Nephron (organoid): ENCODE results near the gene NOM1.

Experiments used
- H3K27ac Mint-ChIP-seq, 3 experiments: 2 replicates each; pipeline ENCODE4 v1.8.0; 2020; ENCODE audit warnings: mixed read lengths in 3 of 3, mild to moderate bottlenecking in 2 of 3, moderate library complexity in 1 of 3
- H3K27me3 Mint-ChIP-seq: 2 replicates; pipeline ENCODE4 v1.8.0; 2021; ENCODE audit warnings: low read depth, mild to moderate bottlenecking, moderate library complexity, mixed read lengths
- H3K36me3 Mint-ChIP-seq: 2 replicates; pipeline ENCODE4 v1.8.0; 2020; ENCODE audit warnings: low read depth, mixed read lengths
- H3K4me1 Mint-ChIP-seq: 2 replicates; pipeline ENCODE4 v1.8.0; 2020; ENCODE audit warnings: mixed read lengths
- H3K4me3 Mint-ChIP-seq, 3 experiments: 2 replicates each; pipeline ENCODE4 v1.8.0; 2020; ENCODE audit warnings: mild to moderate bottlenecking in 3 of 3, mixed read lengths in 3 of 3, moderate library complexity in 2 of 3
- H3K9me3 Mint-ChIP-seq: 2 replicates; pipeline ENCODE4 v1.8.0; 2020; ENCODE audit warnings: mixed read lengths
- CTCF ChIP-seq, 3 experiments: fragments of 200-600 bp; sonication (generic); IDR thresholded peaks; one replicate each; pipeline ENCODE4 v1.5.0; 2021; ENCODE audit warnings: antibody characterized with exemption in 3 of 3; ENCODE audit not compliant: unreplicated experiment in 3 of 3

Gene NOM1

GRCh38 chr7:156986378-156986777 is 36.9 kb downstream of the NOM1 start:
- H3K9me3 Mint-ChIP-seq = peaks cover 4% of the 10 kb centered on the region
- H3K4me1 Mint-ChIP-seq = no peaks in the 10 kb centered on the region
- H3K27me3 Mint-ChIP-seq = peaks cover 17% of the 10 kb centered on the region
- no peak overlapping the region for H3K27ac Mint-ChIP-seq
- TF ChIP-seq CTCF (IDR thresholded peaks at IDR 0.05; ENCODE audit: unreplicated experiment in 3 of 3) = no peak
- H3K4me3 Mint-ChIP-seq = no peak overlapping the region
- peaks cover 5% of the 10 kb centered on the region for H3K36me3 Mint-ChIP-seq

- no peak overlapping the region for H3K4me3 Mint-ChIP-seq
- no peaks in the 10 kb centered on the region for H3K36me3 Mint-ChIP-seq
- H3K4me1 Mint-ChIP-seq = peaks cover 2% of the 10 kb centered on the region
- H3K27ac Mint-ChIP-seq = no peak overlapping the region
- no peaks in the 10 kb centered on the region for H3K9me3 Mint-ChIP-seq
- no peak for TF ChIP-seq CTCF (IDR thresholded peaks at IDR 0.05; ENCODE audit: unreplicated experiment in 3 of 3)
- H3K27me3 Mint-ChIP-seq = peaks cover 34% of the 10 kb centered on the region
Observed at GRCh38 chr7:156988343-156989185, 39.1 kb downstream of the NOM1 start.

GRCh38 chr7:156989766-156990535 is 40.4 kb downstream of the NOM1 start:
- no peak for TF ChIP-seq CTCF (IDR thresholded peaks at IDR 0.05; ENCODE audit: unreplicated experiment in 3 of 3)
- Mint-ChIP-seq H3K36me3 (no peaks in the 10 kb centered on the region), H3K4me1 (peaks cover 5% of the 10 kb centered on the region), H3K27me3 (peaks cover 48% of the 10 kb centered on the region), H3K9me3 (no peaks in the 10 kb centered on the region), H3K4me3 (no peak overlapping the region), H3K27ac (no peak overlapping the region)

GRCh38 chr7:156993021-156993924 is 43.8 kb downstream of the NOM1 start:
- Mint-ChIP-seq H3K27ac (no peak overlapping the region), H3K27me3 (peaks cover 77% of the 10 kb centered on the region), H3K36me3 (no peaks in the 10 kb centered on the region), H3K4me1 (peaks cover 5% of the 10 kb centered on the region), H3K9me3 (peaks cover 3% of the 10 kb centered on the region), H3K4me3 (no peak overlapping the region)
- TF ChIP-seq CTCF (IDR thresholded peaks at IDR 0.05; ENCODE audit: unreplicated experiment in 3 of 3) = no peak

GRCh38 chr7:156993925-156994235 is 44.4 kb downstream of the NOM1 start:
- H3K9me3 Mint-ChIP-seq = peaks cover 3% of the 10 kb centered on the region
- H3K27ac Mint-ChIP-seq = no peak overlapping the region
- H3K27me3 Mint-ChIP-seq = peaks cover 79% of the 10 kb centered on the region
- H3K4me3 Mint-ChIP-seq = no peak overlapping the region
- no peaks in the 10 kb centered on the region for H3K36me3 Mint-ChIP-seq
- no peak for TF ChIP-seq CTCF (IDR thresholded peaks at IDR 0.05; ENCODE audit: unreplicated experiment in 3 of 3)
- peaks cover 5% of the 10 kb centered on the region for H3K4me1 Mint-ChIP-seq
